ENCODE results near the gene RDH8.

RDH8 gene

DNA sequence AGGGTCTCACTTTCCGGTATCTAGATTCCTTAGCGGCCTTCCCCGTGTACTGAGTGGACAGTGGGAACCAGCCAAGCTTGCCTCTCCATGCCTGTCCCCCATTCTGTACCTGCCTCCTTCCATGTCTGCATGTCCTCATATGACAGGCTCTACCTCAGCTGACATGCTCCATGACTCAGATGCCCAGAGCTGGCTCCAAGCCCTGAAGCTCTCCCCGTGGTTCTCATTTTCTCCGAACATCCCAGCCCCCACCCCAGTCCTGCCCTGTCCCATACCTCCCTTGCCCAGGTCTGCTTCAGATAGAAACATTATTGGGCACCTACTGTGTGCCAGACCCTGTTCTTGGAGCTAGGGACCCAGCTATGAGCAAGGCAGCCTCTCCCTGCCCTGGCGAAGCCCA is 55.8 kb downstream of the RDH8 start:
- TF ChIP-seq, protein P1, sequence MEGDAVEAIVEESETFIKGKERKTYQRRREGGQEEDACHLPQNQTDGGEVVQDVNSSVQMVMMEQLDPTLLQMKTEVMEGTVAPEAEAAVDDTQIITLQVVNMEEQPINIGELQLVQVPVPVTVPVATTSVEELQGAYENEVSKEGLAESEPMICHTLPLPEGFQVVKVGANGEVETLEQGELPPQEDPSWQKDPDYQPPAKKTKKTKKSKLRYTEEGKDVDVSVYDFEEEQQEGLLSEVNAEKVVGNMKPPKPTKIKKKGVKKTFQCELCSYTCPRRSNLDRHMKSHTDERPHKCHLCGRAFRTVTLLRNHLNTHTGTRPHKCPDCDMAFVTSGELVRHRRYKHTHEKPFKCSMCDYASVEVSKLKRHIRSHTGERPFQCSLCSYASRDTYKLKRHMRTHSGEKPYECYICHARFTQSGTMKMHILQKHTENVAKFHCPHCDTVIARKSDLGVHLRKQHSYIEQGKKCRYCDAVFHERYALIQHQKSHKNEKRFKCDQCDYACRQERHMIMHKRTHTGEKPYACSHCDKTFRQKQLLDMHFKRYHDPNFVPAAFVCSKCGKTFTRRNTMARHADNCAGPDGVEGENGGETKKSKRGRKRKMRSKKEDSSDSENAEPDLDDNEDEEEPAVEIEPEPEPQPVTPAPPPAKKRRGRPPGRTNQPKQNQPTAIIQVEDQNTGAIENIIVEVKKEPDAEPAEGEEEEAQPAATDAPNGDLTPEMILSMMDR (conservative IDR thresholded peaks at IDR 0.05) = no peak
- no peak overlapping the region for H3K27ac ChIP-seq

DNA sequence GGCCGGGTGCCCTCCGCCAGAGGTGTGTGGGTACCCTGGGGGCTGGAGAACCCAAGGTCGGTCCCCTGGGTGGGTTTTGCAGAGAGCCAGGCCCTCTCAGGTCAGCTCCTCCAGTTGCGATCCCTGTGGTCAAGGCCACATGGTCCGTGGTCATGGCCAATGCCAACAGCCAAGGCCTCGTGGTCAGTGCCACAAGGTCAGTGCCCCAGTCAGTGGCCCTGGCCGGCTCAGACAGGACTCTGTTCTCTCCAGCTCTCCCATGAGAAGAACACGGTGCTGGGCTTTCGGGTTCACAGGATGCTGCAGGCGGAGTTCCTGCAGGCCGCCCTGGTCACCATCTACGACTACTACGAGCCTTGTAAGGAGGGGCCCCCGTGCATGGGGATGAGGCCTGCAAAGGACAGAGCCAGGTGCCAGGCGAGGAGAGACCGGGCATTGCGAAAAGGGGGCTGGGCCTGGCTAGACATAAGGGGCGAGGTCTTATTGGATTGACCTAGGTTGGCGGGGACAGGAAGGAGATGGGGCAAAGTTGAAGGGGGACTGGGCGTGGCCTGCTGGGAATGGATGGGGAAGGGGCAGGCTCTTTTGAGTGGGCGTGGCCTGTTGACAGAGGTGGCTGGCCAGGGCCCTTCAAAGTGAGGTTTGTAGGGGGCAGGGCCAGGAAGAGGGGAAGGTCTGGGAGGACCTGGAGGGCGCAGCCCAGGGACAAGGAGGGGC is 57.6 kb downstream of the RDH8 start:
- H3K27ac ChIP-seq = no peak overlapping the region
- TF ChIP-seq, protein P1 (conservative IDR thresholded peaks at IDR 0.05) = no peak

All from VCaP (cell line).